Left lung (tissue), 10 donors: ENCODE results near the gene MAPK13. TPM values are rescaled to one million over a fixed set of nuclear protein-coding genes. Genes with fewer than 3 reads are reported as not detected.

Experiments
- ATAC-seq: fragments of 200-7000 bp; cut with Tn5 transposase; one replicate; pipeline ENCODE4 v1.9.1; 2020; ENCODE audit warnings: moderate library complexity
- DNase-seq, 4 donors: peaks; one replicate each; pipeline ENCODE4 v3.0.0-alpha.2; 2013 to 2020
- H3K27ac ChIP-seq, 2 donors: fragments of 200-600 bp; sonication (generic) in 1 of 2; one replicate each; pipeline versions ENCODE4 v1.5.0 to v1.8.0; 2020 to 2021
- H3K27me3 ChIP-seq, 2 donors: fragments of 200-600 bp; sonication (generic) in 1 of 2; one replicate each; pipeline versions ENCODE4 v1.5.0 to v1.8.0; 2020 to 2021
- H3K36me3 ChIP-seq, 2 donors: fragments of 200-600 bp; sonication (generic) in 1 of 2; one replicate each; pipeline versions ENCODE4 v1.5.0 to v1.8.0; 2020 to 2021
- H3K4me1 ChIP-seq, 2 donors: fragments of 200-600 bp; one replicate each; pipeline ENCODE4 v1.8.0; 2021
- H3K4me3 ChIP-seq, 2 donors: fragments of 200-600 bp; sonication (generic) in 1 of 2; one replicate each; pipeline versions ENCODE4 v1.5.0 to v1.8.0; 2020 to 2021; ENCODE audit warnings: mild to moderate bottlenecking in 1 of 2
- H3K9me3 ChIP-seq, 2 donors: fragments of 200-600 bp; sonication (generic) in 1 of 2; one replicate each; pipeline versions ENCODE4 v1.5.0 to v1.8.0; 2020 to 2021
- CTCF ChIP-seq, 2 donors: fragments of 200-600 bp; sonication (generic) in 1 of 2; IDR thresholded peaks; one replicate each; pipeline versions ENCODE4 v1.5.0 to v1.8.0; 2021; ENCODE audit warnings: antibody characterized with exemption in 2 of 2
- intact Hi-C, 2 donors: fragments of 100-400 bp; cut with DNase I; formaldehyde crosslinking; loops; one replicate each; pipeline versions ENCODE4 v1.11.2 to v1.14.2; 2022
- polyA plus RNA-seq, 6 donors: library from polyadenylated mRNA; unstranded; fragments of 120-200 nt; gene quantifications; one replicate each; pipeline ENCODE4 v1.2.1, GENCODE V29; 2013; ENCODE audit not compliant: insufficient read length in 6 of 6
- total RNA-seq, 2 donors: library from RNA; stranded (reverse); fragmentation: NEBNext Ultra II Directional; extraction: Animal tissue kit (Norgen Biotek cat#: 25700); gene quantifications; one replicate each; pipeline ENCODE4 v1.2.1, GENCODE V29; 2021
- donor health status: DM: no; HTN: yes; CAD: no.
- donor health status: DM: no; HTN: no; CAD: no.

The MAPK13 gene
- total and polyA plus RNA-seq, 8 donors: 15.7 to 89.7 (median 18.2) TPM

GRCh38 chr6:36149476-36149875 is 19.2 kb downstream of the MAPK13 start:
- intact Hi-C loops: no loop called here
- Histone ChIP-seq H3K9me3 (no peaks in the 10 kb centered on the region), H3K27me3 (no peaks in the 10 kb centered on the region), H3K4me1 (peaks cover 10 to 26% of the 10 kb centered on the region in 2 donors), H3K4me3 (no peak overlapping the region), H3K36me3 (no peaks in the 10 kb centered on the region), H3K27ac (peak overlapping the region in 1 of 2 donors; percentile 7)
- ATAC-seq (peak; percentile 59), DNase-seq (no peak)
- no peak for TF ChIP-seq CTCF (IDR thresholded peaks at IDR 0.05)

- H3K27ac ChIP-seq: peak overlapping the region in 1 of 2 donors; percentile 7
- ATAC-seq (no peak), DNase-seq (peak in 2 of 4 donors; percentile 30 to 60)
- H3K27me3 ChIP-seq: no peaks in the 10 kb centered on the region
- no peak overlapping the region for H3K4me3 ChIP-seq
- intact Hi-C loops: no loop called here
- no peaks in the 10 kb centered on the region for H3K36me3 ChIP-seq
- peaks cover 10 to 26% of the 10 kb centered on the region in 2 donors for H3K4me1 ChIP-seq
- H3K9me3 ChIP-seq: peaks cover 0 to 4% of the 10 kb centered on the region in 2 donors
- TF ChIP-seq CTCF (IDR thresholded peaks at IDR 0.05): no peak
Observed at GRCh38 chr6:36150283-36150682, 20.0 kb downstream of the MAPK13 start.

GRCh38 chr6:36154286-36154685 is 24.0 kb downstream of the MAPK13 start:
- Histone ChIP-seq H3K27ac (no peak overlapping the region), H3K36me3 (no peaks in the 10 kb centered on the region), H3K27me3 (no peaks in the 10 kb centered on the region), H3K4me3 (no peak overlapping the region), H3K4me1 (peaks cover 10 to 11% of the 10 kb centered on the region in 2 donors), H3K9me3 (peaks cover 0 to 14% of the 10 kb centered on the region in 2 donors)
- intact Hi-C loops: no loop called here
- ATAC-seq: peak; percentile 70
- no peak for DNase-seq
- TF ChIP-seq CTCF (IDR thresholded peaks at IDR 0.05): no peak

- no peaks in the 10 kb centered on the region for H3K36me3 ChIP-seq
- no peak overlapping the region for H3K4me3 ChIP-seq
- H3K27ac ChIP-seq: no peak overlapping the region
- H3K27me3 ChIP-seq: no peaks in the 10 kb centered on the region
- DNase-seq (no peak), ATAC-seq (no peak)
- H3K4me1 ChIP-seq: no peaks in the 10 kb centered on the region
- intact Hi-C loops: no loop called here
- no peak for TF ChIP-seq CTCF (IDR thresholded peaks at IDR 0.05)
- peaks cover 0 to 17% of the 10 kb centered on the region in 2 donors for H3K9me3 ChIP-seq
Observed at GRCh38 chr6:36155662-36156061, 25.3 kb downstream of the MAPK13 start.

- Histone ChIP-seq H3K27me3 (no peaks in the 10 kb centered on the region), H3K36me3 (no peaks in the 10 kb centered on the region), H3K27ac (no peak overlapping the region), H3K4me3 (no peak overlapping the region), H3K9me3 (peaks cover 0 to 13% of the 10 kb centered on the region in 2 donors), H3K4me1 (no peaks in the 10 kb centered on the region)
- no peak for TF ChIP-seq CTCF (IDR thresholded peaks at IDR 0.05)
- ATAC-seq (no peak), DNase-seq (no peak)
- intact Hi-C loops: no loop called here
Observed at GRCh38 chr6:36160147-36160760, 29.9 kb downstream of the MAPK13 start.
